Measurements from ENCODE around the gene DPP6.

The DPP6 gene

GRCh38 chr7:154865984-154866685 is 813.9 kb downstream of the DPP6 start:
- H2AFZ ChIP-seq, result no peak overlapping the region
- H3K4me3 ChIP-seq (ENCODE audit: low read depth, low read length), result no peak overlapping the region

GRCh38 chr7:154867068-154867467 is 814.9 kb downstream of the DPP6 start:
- TF ChIP-seq CTCF (IDR thresholded peaks at IDR 0.05), result no peak
- H3K27me3 ChIP-seq (ENCODE audit: control insufficient read depth, insufficient read depth, low read length), result no peaks in the 10 kb centered on the region
- H3K36me3 ChIP-seq (ENCODE audit: control insufficient read depth, insufficient read depth, low read length), result no peaks in the 10 kb centered on the region
- H2AFZ ChIP-seq, result no peak overlapping the region
- H3K9ac ChIP-seq, result no peak overlapping the region
- H3K4me1 ChIP-seq, result peaks cover 3% of the 10 kb centered on the region
- H3K4me3 ChIP-seq (ENCODE audit: low read depth, low read length), result no peak overlapping the region
- H3K79me2 ChIP-seq, result no peaks in the 10 kb centered on the region
- no peak overlapping the region for H3K27ac ChIP-seq
- no peaks in the 10 kb centered on the region for H3K9me3 ChIP-seq (ENCODE audit: control insufficient read depth, low read length)
- no peak overlapping the region for H3K4me2 ChIP-seq (ENCODE audit: low read length)

More at GRCh38 chr7:154865984-154866685, 813.9 kb downstream of the DPP6 start:
- Histone ChIP-seq H3K4me2 (ENCODE audit: low read length) (no peak overlapping the region), H3K36me3 (ENCODE audit: control insufficient read depth, insufficient read depth, low read length) (no peaks in the 10 kb centered on the region), H3K79me2 (no peaks in the 10 kb centered on the region), H3K27me3 (ENCODE audit: control insufficient read depth, insufficient read depth, low read length) (no peaks in the 10 kb centered on the region), H3K9me3 (ENCODE audit: control insufficient read depth, low read length) (no peaks in the 10 kb centered on the region), H3K4me1 (peaks cover 6% of the 10 kb centered on the region), H3K27ac (no peak overlapping the region), H3K9ac (no peak overlapping the region)
- no peak for TF ChIP-seq CTCF (IDR thresholded peaks at IDR 0.05)

GRCh38 chr7:154868921-154869320 is 816.7 kb downstream of the DPP6 start:
- H3K27ac ChIP-seq, result no peak overlapping the region
- no peak overlapping the region for H3K4me2 ChIP-seq (ENCODE audit: low read length)
- H3K4me3 ChIP-seq (ENCODE audit: low read depth, low read length), result no peak overlapping the region
- TF ChIP-seq CTCF (IDR thresholded peaks at IDR 0.05), result no peak
- no peaks in the 10 kb centered on the region for H3K4me1 ChIP-seq
- H2AFZ ChIP-seq, result no peak overlapping the region
- no peaks in the 10 kb centered on the region for H3K27me3 ChIP-seq (ENCODE audit: control insufficient read depth, insufficient read depth, low read length)
- H3K79me2 ChIP-seq, result no peaks in the 10 kb centered on the region
- H3K36me3 ChIP-seq (ENCODE audit: control insufficient read depth, insufficient read depth, low read length), result no peaks in the 10 kb centered on the region
- H3K9ac ChIP-seq, result no peak overlapping the region
- H3K9me3 ChIP-seq (ENCODE audit: control insufficient read depth, low read length), result no peaks in the 10 kb centered on the region

- Histone ChIP-seq H3K4me2 (ENCODE audit: low read length) (no peak overlapping the region), H2AFZ (no peak overlapping the region), H3K9ac (no peak overlapping the region), H3K36me3 (ENCODE audit: control insufficient read depth, insufficient read depth, low read length) (no peaks in the 10 kb centered on the region), H3K79me2 (no peaks in the 10 kb centered on the region), H3K4me1 (no peaks in the 10 kb centered on the region), H3K27ac (no peak overlapping the region), H3K27me3 (ENCODE audit: control insufficient read depth, insufficient read depth, low read length) (no peaks in the 10 kb centered on the region), H3K4me3 (ENCODE audit: low read depth, low read length) (no peak overlapping the region), H3K9me3 (ENCODE audit: control insufficient read depth, low read length) (no peaks in the 10 kb centered on the region)
- no peak for TF ChIP-seq CTCF (IDR thresholded peaks at IDR 0.05)
Observed at GRCh38 chr7:154869436-154869835, 817.2 kb downstream of the DPP6 start.

- H3K27me3 ChIP-seq (ENCODE audit: control insufficient read depth, insufficient read depth, low read length), result no peaks in the 10 kb centered on the region
- TF ChIP-seq CTCF (IDR thresholded peaks at IDR 0.05), result no peak
- H3K4me3 ChIP-seq (ENCODE audit: low read depth, low read length), result no peak overlapping the region
- H3K4me1 ChIP-seq, result no peaks in the 10 kb centered on the region
- no peaks in the 10 kb centered on the region for H3K9me3 ChIP-seq (ENCODE audit: control insufficient read depth, low read length)
- H3K79me2 ChIP-seq, result no peaks in the 10 kb centered on the region
- H3K9ac ChIP-seq, result no peak overlapping the region
- no peak overlapping the region for H3K4me2 ChIP-seq (ENCODE audit: low read length)
- no peak overlapping the region for H3K27ac ChIP-seq
- H3K36me3 ChIP-seq (ENCODE audit: control insufficient read depth, insufficient read depth, low read length), result no peaks in the 10 kb centered on the region
- H2AFZ ChIP-seq, result no peak overlapping the region
Observed at GRCh38 chr7:154871507-154871906, 819.3 kb downstream of the DPP6 start.
